ENCODE data around the gene CALM3. TPM values are rescaled to one million over a fixed set of nuclear protein-coding genes. Genes with fewer than 3 reads are reported as not detected.
"Not testable (repeated sequence)": the region's sequence is repeated elsewhere in the genome, so short reads cannot be mapped to it uniquely, and the experiment has no call there.

Gene CALM3
- total RNA-seq = 100 to 1,000 TPM; 465 to 493 TPM
- polyA plus RNA-seq = 168 TPM

DNA sequence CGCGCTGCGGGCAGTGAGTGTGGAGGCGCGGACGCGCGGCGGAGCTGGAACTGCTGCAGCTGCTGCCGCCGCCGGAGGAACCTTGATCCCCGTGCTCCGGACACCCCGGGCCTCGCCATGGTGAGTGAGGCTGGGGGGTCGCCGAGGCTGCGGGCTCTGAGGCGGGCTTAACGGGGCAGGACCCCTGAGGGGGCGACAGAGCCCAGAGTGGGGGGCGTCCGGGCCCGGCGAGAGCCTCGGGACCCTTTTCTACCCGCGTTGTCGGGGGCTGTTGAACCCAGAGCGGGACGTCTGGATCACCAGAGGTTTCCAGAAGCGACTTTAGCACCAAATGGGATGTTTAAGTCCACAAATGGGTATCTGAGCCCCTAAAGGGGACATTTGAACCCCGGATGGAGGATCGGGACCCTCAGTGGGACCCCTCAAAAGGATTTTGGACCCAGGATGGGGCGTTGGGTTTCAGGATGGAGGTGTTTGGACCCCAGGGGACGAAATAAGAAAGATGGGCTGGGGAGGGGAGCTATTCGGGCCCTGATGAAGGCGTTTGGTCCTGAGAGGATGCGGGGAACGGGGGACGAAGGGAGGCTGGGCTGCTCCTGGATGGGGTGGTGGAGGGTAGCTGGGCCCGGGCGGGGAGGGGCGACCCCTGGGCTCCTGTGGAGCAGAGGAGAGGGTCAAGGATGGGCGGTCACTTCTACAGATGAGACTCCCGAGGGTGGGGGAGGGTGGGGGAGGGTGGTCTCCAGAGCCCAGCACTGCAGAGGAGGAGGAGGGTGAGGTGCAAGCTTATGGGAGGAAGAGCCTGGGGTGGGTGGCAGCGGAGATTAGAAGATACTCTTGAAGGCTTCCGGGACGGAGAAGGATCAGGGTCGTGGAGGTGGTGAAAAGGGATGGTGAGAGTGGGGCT, at the start of gene CALM3:
Gene CALM3 (plus strand): TSS at position 13 of the 907 bp plus-strand sequence. CDS start 105 bp downstream, at position 118.
- peaks cover 15% of the 10 kb centered on the region for H3K36me3 ChIP-seq (ENCODE audit: insufficient read depth, low read length)
- Mint-ChIP-seq H3K4me1 (peaks cover 33 to 48% (median 41%) of the 10 kb centered on the region in 3 donors), H3K27ac (peak within 1 kb of the TSS; percentile 100), H3K27me3 (peaks cover 0 to 7% of the 10 kb centered on the region in 2 donors), H3K9me3 (peaks cover 2 to 14% (median 11%) of the 10 kb centered on the region in 5 donors), H3K36me3 (peaks cover 10 to 30% (median 11%) of the 10 kb centered on the region in 3 donors), H3K4me3 (peak within 1 kb of the TSS; percentile 94 to 100 (median 99))
- peak within 1 kb of the TSS; percentile 100 for H3K27ac ChIP-seq (ENCODE audit: low read depth, low read length)
- POLR2A ChIA-PET = interaction anchor here (0.6 to 4.2 kb wide), 9 partner anchors 9 to 884 kb away, joined by 3 to 52 read pairs (median 4); partner anchors contain the start of genes CCDC9 and DACT3
- CTCF ChIA-PET = interaction anchor here (1.0 to 4.3 kb wide), 5 partner anchors 11 to 1123 kb away, joined by 3 to 64 read pairs (median 3); partner anchors contain the start of genes DACT3 and KPTN
- no peaks in the 10 kb centered on the region for H3K9me3 ChIP-seq (ENCODE audit: low read length)
- peaks cover 26% of the 10 kb centered on the region for H3K4me1 ChIP-seq (ENCODE audit: insufficient read depth, low read length)
- H3K4me3 ChIP-seq (ENCODE audit: low read length) = peak within 1 kb of the TSS; percentile 99
- H3K27me3 ChIP-seq (ENCODE audit: insufficient read depth, low read length, poor library complexity, severe bottlenecking) = no peaks in the 10 kb centered on the region
- no peak for DNase-seq

GRCh38 chr19:46552891-46553290, 48.2 kb upstream of the CALM3 start:
- H3K4me1 Mint-ChIP-seq = no peaks in the 10 kb centered on the region
- Histone ChIP-seq H3K4me3 (ENCODE audit: low read length) (no peak overlapping the region), H3K36me3 (ENCODE audit: insufficient read depth, low read length) (no peaks in the 10 kb centered on the region), H3K9me3 (ENCODE audit: low read length) (no peaks in the 10 kb centered on the region), H3K27me3 (ENCODE audit: insufficient read depth, low read length, poor library complexity, severe bottlenecking) (peaks cover 3% of the 10 kb centered on the region), H3K27ac (ENCODE audit: low read depth, low read length) (no peak overlapping the region), H3K4me1 (ENCODE audit: insufficient read depth, low read length) (no peaks in the 10 kb centered on the region)
- H3K27me3 Mint-ChIP-seq = peaks cover 14 to 38% of the 10 kb centered on the region in 2 donors
- CTCF ChIA-PET = no interaction called here
- no peak overlapping the region for H3K27ac Mint-ChIP-seq
- no peak overlapping the region for H3K4me3 Mint-ChIP-seq
- peaks cover 2 to 38% (median 5%) of the 10 kb centered on the region in 3 donors for H3K36me3 Mint-ChIP-seq
- no peak for DNase-seq
- H3K9me3 Mint-ChIP-seq = peaks cover 10 to 28% (median 23%) of the 10 kb centered on the region in 5 donors
- POLR2A ChIA-PET = no interaction called here

- no peak overlapping the region for H3K27ac Mint-ChIP-seq
- H3K27ac ChIP-seq (ENCODE audit: low read depth, low read length) = no peak overlapping the region
- H3K27me3 ChIP-seq (ENCODE audit: insufficient read depth, low read length, poor library complexity, severe bottlenecking) = peaks cover 3% of the 10 kb centered on the region
- peaks cover 2 to 38% (median 5%) of the 10 kb centered on the region in 3 donors for H3K36me3 Mint-ChIP-seq
- H3K36me3 ChIP-seq (ENCODE audit: insufficient read depth, low read length) = no peaks in the 10 kb centered on the region
- peaks cover 10 to 27% (median 22%) of the 10 kb centered on the region in 5 donors for H3K9me3 Mint-ChIP-seq
- no peak overlapping the region for H3K4me3 ChIP-seq (ENCODE audit: low read length)
- H3K27me3 Mint-ChIP-seq = peaks cover 18 to 47% of the 10 kb centered on the region in 2 donors
- no peaks in the 10 kb centered on the region for H3K4me1 ChIP-seq (ENCODE audit: insufficient read depth, low read length)
- no peaks in the 10 kb centered on the region for H3K9me3 ChIP-seq (ENCODE audit: low read length)
- ChIA-PET CTCF (no interaction called here), POLR2A (no interaction called here)
- no peak overlapping the region for H3K4me3 Mint-ChIP-seq
- no peaks in the 10 kb centered on the region for H3K4me1 Mint-ChIP-seq
- no peak for DNase-seq
Measured at GRCh38 chr19:46554161-46554560, 47.0 kb upstream of the CALM3 start.

- no peaks in the 10 kb centered on the region for H3K36me3 ChIP-seq (ENCODE audit: insufficient read depth, low read length)
- Mint-ChIP-seq H3K36me3 (peaks cover 2 to 23% (median 5%) of the 10 kb centered on the region in 3 donors), H3K4me3 (no peak overlapping the region), H3K27me3 (peaks cover 15 to 39% of the 10 kb centered on the region in 2 donors), H3K27ac (no peak overlapping the region), H3K9me3 (peaks cover 7 to 13% (median 11%) of the 10 kb centered on the region in 5 donors), H3K4me1 (no peaks in the 10 kb centered on the region)
- no peak overlapping the region for H3K27ac ChIP-seq (ENCODE audit: low read depth, low read length)
- no peaks in the 10 kb centered on the region for H3K9me3 ChIP-seq (ENCODE audit: low read length)
- peaks cover 3% of the 10 kb centered on the region for H3K27me3 ChIP-seq (ENCODE audit: insufficient read depth, low read length, poor library complexity, severe bottlenecking)
- CTCF ChIA-PET = no interaction called here
- no peak for DNase-seq
- no peaks in the 10 kb centered on the region for H3K4me1 ChIP-seq (ENCODE audit: insufficient read depth, low read length)
- POLR2A ChIA-PET = interaction anchor here (0.6 kb wide), 2 partner anchors 62 to 378 kb away, joined by 3 read pairs; no protein-coding TSS in a partner anchor
- no peak overlapping the region for H3K4me3 ChIP-seq (ENCODE audit: low read length)
Measured at GRCh38 chr19:46555628-46556280, 45.4 kb upstream of the CALM3 start.

- POLR2A ChIA-PET; H3K4me3 ChIP-seq (ENCODE audit: low read length); H3K9me3 ChIP-seq (ENCODE audit: low read length); H3K27ac Mint-ChIP-seq; H3K4me1 Mint-ChIP-seq; DNase-seq; H3K4me1 ChIP-seq (ENCODE audit: insufficient read depth, low read length); H3K27ac ChIP-seq (ENCODE audit: low read depth, low read length); CTCF ChIA-PET; H3K27me3 ChIP-seq (ENCODE audit: insufficient read depth, low read length, poor library complexity, severe bottlenecking); H3K4me3 Mint-ChIP-seq; H3K36me3 ChIP-seq (ENCODE audit: insufficient read depth, low read length); H3K9me3 Mint-ChIP-seq: not testable (repeated sequence)
- peaks cover 10 to 32% of the 10 kb centered on the region in 2 donors for H3K27me3 Mint-ChIP-seq
- peaks cover 0 to 15% (median 1%) of the 10 kb centered on the region in 3 donors for H3K36me3 Mint-ChIP-seq
Measured at GRCh38 chr19:46556471-46556870, 44.7 kb upstream of the CALM3 start.

DNA sequence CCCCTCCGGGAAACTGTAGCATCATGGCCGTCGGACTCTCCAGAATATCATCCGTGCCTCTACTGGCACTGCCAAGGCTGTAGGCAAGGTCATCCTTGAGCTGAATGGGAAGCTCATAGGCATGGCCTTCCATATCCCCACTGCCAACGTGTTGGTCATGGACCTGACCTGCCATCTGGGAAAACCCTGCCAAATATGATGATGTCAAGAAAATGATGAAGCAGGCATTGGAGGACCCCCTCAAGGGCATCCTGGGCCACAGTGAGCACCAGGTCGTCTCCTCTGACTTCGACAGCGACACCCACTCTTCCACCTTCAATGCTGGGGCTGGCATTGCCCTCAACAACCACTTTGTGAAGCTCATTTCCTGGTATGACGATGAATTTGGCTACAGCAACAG, 41.9 kb upstream of the CALM3 start:
- peaks cover 3 to 5% (median 4%) of the 10 kb centered on the region in 3 donors for H3K4me1 Mint-ChIP-seq
- Histone ChIP-seq H3K27me3 (ENCODE audit: insufficient read depth, low read length, poor library complexity, severe bottlenecking) (peaks cover 3% of the 10 kb centered on the region), H3K4me3 (ENCODE audit: low read length) (no peak overlapping the region), H3K36me3 (ENCODE audit: insufficient read depth, low read length) (no peaks in the 10 kb centered on the region), H3K9me3 (ENCODE audit: low read length) (no peaks in the 10 kb centered on the region), H3K4me1 (ENCODE audit: insufficient read depth, low read length) (no peaks in the 10 kb centered on the region), H3K27ac (ENCODE audit: low read depth, low read length) (no peak overlapping the region)
- H3K27ac Mint-ChIP-seq = no peak overlapping the region
- no peaks in the 10 kb centered on the region for H3K9me3 Mint-ChIP-seq
- peaks cover 10 to 19% of the 10 kb centered on the region in 2 donors for H3K27me3 Mint-ChIP-seq
- peaks cover 0 to under 1% (median 0%) of the 10 kb centered on the region in 3 donors for H3K36me3 Mint-ChIP-seq
- no peak for DNase-seq
- ChIA-PET CTCF (no interaction called here), POLR2A (no interaction called here)
- H3K4me3 Mint-ChIP-seq = no peak overlapping the region

DNA sequence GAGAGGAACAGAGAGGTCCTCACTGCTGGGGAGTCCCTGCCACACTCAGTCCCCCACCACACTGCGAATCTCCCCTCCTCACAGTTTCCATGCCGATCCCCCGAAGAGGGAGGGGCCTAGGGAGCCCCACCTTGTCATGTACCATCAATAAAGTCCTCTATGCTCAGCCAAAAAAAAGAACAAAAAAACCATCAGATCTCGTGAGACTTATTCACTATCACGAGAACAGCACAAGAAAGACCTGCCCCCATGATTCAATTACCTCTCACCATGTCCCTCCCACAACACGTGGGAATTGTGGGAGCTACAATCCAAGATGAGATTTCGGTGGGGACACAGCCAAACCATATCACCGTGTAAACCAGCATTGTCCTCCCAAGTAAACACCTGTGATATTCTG, 41.5 kb upstream of the CALM3 start:
- H3K27ac ChIP-seq (ENCODE audit: low read depth, low read length); H3K36me3 ChIP-seq (ENCODE audit: insufficient read depth, low read length); DNase-seq; H3K27me3 ChIP-seq (ENCODE audit: insufficient read depth, low read length, poor library complexity, severe bottlenecking); H3K4me1 Mint-ChIP-seq; CTCF ChIA-PET; H3K9me3 ChIP-seq (ENCODE audit: low read length); H3K36me3 Mint-ChIP-seq; H3K4me1 ChIP-seq (ENCODE audit: insufficient read depth, low read length); H3K27ac Mint-ChIP-seq; H3K4me3 Mint-ChIP-seq; POLR2A ChIA-PET; H3K9me3 Mint-ChIP-seq; H3K4me3 ChIP-seq (ENCODE audit: low read length): not testable (repeated sequence)
- H3K27me3 Mint-ChIP-seq = peaks cover 8 to 16% of the 10 kb centered on the region in 2 donors

DNA sequence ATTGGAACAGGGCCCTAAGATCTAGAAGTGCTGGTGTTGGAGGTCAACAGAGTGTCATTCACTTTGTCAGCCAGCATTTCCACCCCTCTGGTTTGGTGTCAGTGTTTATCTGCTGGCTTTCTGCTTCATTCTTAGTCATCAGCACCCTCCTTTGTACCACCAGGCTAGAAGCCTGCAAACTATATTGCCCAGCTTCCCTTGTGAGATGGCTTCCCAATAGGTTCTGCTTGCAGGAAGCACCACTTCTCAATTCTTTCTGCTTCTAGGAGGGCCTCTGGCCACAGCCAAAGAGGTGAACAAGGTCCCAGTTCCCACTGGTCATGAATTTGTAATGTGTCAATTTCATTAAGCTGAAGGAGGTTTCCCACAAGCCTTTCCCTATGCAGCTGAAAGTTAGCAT, 36.4 kb upstream of the CALM3 start:
- Histone ChIP-seq H3K27ac (ENCODE audit: low read depth, low read length) (no peak overlapping the region), H3K27me3 (ENCODE audit: insufficient read depth, low read length, poor library complexity, severe bottlenecking) (no peaks in the 10 kb centered on the region), H3K4me1 (ENCODE audit: insufficient read depth, low read length) (no peaks in the 10 kb centered on the region), H3K4me3 (ENCODE audit: low read length) (no peak overlapping the region), H3K9me3 (ENCODE audit: low read length) (no peaks in the 10 kb centered on the region), H3K36me3 (ENCODE audit: insufficient read depth, low read length) (no peaks in the 10 kb centered on the region)
- ChIA-PET POLR2A (no interaction called here), CTCF (no interaction called here)
- H3K36me3 Mint-ChIP-seq = peaks cover 0 to 4% (median 0%) of the 10 kb centered on the region in 3 donors
- no peak for DNase-seq
- H3K27ac Mint-ChIP-seq = peak overlapping the region in 1 of 8 donors; percentile 26
- no peak overlapping the region for H3K4me3 Mint-ChIP-seq
- H3K9me3 Mint-ChIP-seq = no peaks in the 10 kb centered on the region
- peaks cover 0 to 2% of the 10 kb centered on the region in 2 donors for H3K27me3 Mint-ChIP-seq
- H3K4me1 Mint-ChIP-seq = peaks cover 3 to 5% (median 4%) of the 10 kb centered on the region in 3 donors

Data from CD8-positive, alpha-beta memory T cell (primary cell).